ENCODE results near the gene MTO1.
"Not testable (repeated sequence)": the region's sequence is repeated elsewhere in the genome, so short reads cannot be mapped to it uniquely, and the experiment has no call there.

The MTO1 gene, protein sequence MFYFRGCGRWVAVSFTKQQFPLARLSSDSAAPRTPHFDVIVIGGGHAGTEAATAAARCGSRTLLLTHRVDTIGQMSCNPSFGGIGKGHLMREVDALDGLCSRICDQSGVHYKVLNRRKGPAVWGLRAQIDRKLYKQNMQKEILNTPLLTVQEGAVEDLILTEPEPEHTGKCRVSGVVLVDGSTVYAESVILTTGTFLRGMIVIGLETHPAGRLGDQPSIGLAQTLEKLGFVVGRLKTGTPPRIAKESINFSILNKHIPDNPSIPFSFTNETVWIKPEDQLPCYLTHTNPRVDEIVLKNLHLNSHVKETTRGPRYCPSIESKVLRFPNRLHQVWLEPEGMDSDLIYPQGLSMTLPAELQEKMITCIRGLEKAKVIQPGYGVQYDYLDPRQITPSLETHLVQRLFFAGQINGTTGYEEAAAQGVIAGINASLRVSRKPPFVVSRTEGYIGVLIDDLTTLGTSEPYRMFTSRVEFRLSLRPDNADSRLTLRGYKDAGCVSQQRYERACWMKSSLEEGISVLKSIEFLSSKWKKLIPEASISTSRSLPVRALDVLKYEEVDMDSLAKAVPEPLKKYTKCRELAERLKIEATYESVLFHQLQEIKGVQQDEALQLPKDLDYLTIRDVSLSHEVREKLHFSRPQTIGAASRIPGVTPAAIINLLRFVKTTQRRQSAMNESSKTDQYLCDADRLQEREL

GRCh38 chr6:73461537-73462350 is at the start of gene MTO1:
Gene MTO1, plus strand, starts transcription at chr6:73461737. Its CDS starts 118 bp downstream, at chr6:73461855.
- peak; percentile 87 for FAIRE-seq

- no peak for FAIRE-seq
Observed at GRCh38 chr6:73413102-73413501, 48.4 kb upstream of the MTO1 start.

- no peak for FAIRE-seq
Observed at GRCh38 chr6:73418081-73418741, 43.3 kb upstream of the MTO1 start.

GRCh38 chr6:73421534-73421933 is 40.0 kb upstream of the MTO1 start:
- no peak for FAIRE-seq

- FAIRE-seq, result no peak
Observed at GRCh38 chr6:73435236-73435635, 26.3 kb upstream of the MTO1 start.

DNA sequence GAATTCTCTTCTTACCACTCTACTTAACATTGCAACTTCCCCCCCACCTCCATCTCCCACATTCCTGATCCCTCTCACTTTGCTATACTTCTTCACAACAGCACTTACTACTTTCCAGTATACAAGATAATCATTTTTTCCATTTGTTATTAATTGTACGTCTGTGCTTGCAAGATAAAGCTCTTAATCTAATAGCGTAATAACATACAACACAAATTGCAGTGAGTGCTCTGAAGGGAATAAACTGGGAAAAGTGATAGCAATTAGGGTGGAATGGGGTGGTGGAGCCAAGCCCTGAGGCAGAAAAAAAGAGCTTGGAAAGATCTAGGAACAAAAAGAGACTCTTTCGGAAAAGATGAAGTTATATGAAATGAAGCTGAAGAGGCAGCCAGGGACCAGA is 18.0 kb upstream of the MTO1 start:
- FAIRE-seq, result no peak

- no peak for FAIRE-seq
Observed at GRCh38 chr6:73451223-73452106, 10.1 kb upstream of the MTO1 start.

GRCh38 chr6:73452107-73452461 is 9.5 kb upstream of the MTO1 start, which contains the start of gene CGAS:
Gene CGAS, minus strand, starts transcription at chr6:73452297. Its CDS starts 116 bp downstream, at chr6:73452181.
- no peak for FAIRE-seq

DNA sequence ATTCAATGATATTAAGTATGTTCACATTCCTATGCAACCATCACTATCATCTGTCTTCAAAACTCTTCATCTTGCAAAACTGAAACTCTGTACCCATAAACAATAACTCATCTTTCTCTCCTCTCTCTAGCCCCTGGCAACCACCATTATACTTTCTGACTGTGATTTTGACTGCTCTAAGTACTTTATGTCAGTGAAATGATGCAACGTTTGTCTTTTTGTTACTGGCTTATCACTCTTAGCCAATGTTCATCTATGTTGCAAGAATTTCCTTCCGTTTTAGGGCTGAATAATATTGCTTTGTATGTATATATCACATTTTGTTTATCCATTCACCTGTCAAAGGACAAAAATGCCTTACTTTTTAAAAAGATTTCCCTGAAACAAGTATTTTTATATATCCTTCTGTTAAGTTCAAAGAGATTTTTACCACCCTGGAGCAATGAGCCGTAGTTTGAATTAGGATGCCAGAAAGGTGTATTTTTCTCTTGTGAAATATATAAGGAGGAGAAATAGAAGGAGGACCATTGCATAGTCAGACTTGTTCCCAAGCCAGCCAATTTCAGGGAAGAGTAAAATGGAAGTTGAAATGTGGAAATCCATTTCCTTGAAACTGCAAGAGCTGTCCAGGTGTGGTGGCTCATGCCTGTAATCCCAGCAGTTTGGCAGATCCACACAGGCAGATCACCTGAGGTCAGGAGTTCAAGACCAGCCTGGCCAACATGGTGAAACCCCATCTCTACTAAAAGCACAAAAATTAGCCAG is 5.5 kb upstream of the MTO1 start:
- no peak for FAIRE-seq

DNA sequence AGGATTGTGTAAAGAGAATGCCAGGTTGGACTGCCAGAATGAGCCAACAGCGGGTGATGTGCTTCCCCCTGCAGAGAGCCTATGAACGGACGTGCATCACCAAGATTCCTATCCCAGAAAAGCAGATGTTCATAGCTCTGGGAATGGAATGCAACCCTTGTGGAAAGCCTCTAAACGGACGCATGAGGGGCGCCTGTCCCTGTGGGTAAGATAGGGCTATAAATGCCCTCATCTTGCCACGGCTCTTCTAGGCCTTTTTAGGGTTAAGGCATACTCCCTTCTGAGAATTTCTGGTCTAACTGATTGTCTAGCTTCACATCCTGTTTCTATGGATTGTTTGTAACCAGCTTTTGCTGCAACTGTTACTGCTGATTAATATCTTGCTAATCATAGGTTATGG is 2.1 kb upstream of the MTO1 start:
- not testable (repeated sequence) for FAIRE-seq

- no peak for FAIRE-seq
Observed at GRCh38 chr6:73460056-73460455, 1.5 kb upstream of the MTO1 start.

- no peak for FAIRE-seq
Observed at GRCh38 chr6:73471686-73472290, 10.3 kb downstream of the MTO1 start.

DNA sequence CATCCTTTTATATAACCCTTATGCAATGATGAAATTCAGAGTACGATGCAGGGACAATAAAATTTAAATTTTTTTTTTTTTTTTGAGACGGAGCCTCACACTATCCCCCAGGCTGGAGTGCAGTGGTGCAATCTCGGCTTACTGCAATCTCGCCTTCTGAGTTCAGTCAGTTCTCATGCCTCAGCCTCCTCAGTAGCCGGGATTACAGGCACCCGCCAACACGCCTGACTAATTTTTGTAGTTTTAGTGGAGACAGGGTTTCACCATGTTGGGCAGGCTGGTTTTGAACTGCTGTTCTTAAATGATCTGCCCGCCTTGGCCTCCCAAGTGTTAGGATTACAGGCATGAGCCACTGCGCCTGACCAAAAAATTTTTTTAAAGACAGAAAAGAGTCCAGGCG is 15.2 kb downstream of the MTO1 start:
- no peak for FAIRE-seq

GRCh38 chr6:73477407-73477806 is 15.9 kb downstream of the MTO1 start:
- FAIRE-seq, result no peak

DNA sequence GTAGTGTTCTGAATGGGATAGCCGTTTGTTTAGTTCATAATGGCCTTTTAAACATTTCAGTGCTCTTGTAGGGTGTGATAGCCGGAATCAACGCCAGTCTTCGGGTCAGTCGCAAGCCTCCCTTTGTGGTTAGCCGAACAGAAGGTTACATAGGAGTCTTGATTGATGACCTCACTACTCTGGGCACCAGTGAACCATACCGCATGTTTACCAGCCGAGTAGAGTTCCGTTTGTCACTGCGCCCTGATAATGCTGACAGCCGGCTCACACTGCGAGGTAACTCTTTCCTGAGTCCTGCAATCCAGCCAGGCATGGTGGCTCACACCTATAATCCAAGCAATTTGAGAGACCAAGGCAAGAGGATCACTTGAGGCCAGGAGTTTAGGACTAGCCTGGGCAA is 20.4 kb downstream of the MTO1 start:
- no peak for FAIRE-seq

- no peak for FAIRE-seq
Observed at GRCh38 chr6:73484438-73484837, 22.9 kb downstream of the MTO1 start.

GRCh38 chr6:73487473-73487872 is 25.9 kb downstream of the MTO1 start:
- FAIRE-seq, result no peak

- FAIRE-seq, result no peak
Observed at GRCh38 chr6:73491377-73491776, 29.8 kb downstream of the MTO1 start.

DNA sequence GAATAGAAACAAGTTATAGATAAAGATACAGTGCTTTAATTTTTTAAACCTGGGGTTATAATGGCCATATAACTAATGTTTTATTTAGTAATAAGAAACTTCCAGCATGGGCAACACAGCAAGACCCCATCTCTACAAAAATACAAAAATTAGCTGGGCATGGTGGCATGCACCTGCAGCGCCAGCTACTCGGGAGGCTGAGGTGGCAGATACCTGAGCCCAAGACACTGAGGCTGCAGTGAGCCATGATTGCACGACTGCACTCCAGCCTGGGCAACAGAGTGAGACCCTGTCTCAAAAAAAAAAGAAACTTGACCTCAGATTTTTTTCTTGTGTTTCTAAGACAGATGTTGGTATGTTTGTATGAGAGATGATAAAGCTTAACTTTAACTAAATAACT is 36.4 kb downstream of the MTO1 start:
- no peak for FAIRE-seq

DNA sequence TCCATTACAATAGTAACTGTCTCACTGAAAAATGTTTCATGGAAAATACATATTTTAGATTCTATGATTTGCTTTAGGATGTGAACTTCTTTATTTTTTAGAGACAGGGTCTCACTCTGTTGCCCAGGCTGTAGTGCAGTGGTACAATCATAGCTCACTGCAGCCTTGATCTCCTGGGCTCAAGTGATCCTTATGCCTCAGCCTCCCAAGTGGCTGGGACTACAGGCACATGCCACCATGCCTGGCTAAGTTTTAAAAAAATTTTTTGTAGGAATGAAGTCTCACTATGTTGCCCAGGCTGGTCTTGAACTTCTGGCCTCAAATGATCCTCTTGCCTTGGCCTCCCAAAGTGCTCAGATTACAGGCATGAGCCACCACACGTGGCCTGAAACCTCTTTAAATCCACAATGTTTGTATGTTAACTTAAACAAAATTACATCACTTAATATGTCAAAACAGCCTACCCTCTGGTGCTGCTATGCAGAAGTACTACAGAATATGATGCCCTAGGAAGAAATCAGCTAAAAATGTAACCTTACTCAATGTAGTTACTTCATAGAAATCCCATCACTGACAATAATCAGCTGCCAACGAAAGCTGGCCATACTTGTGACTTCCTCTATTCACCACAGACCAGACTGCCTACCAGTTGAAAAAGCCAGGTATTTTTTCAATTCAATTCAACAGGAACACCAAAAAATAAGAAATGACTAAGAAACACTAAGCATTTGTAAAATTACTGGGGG is 41.7 kb downstream of the MTO1 start:
- no peak for FAIRE-seq

All from colon (tissue), 2 donors.